ENCODE measurements around the gene CD37. TPM values are rescaled to one million over a fixed set of nuclear protein-coding genes. Genes with fewer than 3 reads are reported as not detected.
"Not testable (repeated sequence)": the region's sequence is repeated elsewhere in the genome, so short reads cannot be mapped to it uniquely, and the experiment has no call there.

The CD37 gene
- total and polyA plus RNA-seq, 11 donors, result 1.4 to 45.2 (median 3.9) TPM

- DNase-seq, result no peak
- H3K36me3 ChIP-seq, result peaks cover 0 to 7% (median 0%) of the 10 kb centered on the region in 9 donors
- H3K27me3 ChIP-seq, result no peaks in the 10 kb centered on the region
- no peak overlapping the region for H3K27ac ChIP-seq
- intact Hi-C loops (cut with DNase I), result no loop called here
- ATAC-seq, result no peak
- peaks cover 0 to 18% (median 0%) of the 10 kb centered on the region in 12 donors for H3K4me1 ChIP-seq
- TF ChIP-seq POLR2A (IDR thresholded peaks at IDR 0.05) (no peak), CTCF (IDR thresholded peaks at IDR 0.05) (no peak)
- peaks cover 0 to 23% (median 3%) of the 10 kb centered on the region in 12 donors for H3K9me3 ChIP-seq
- no peak overlapping the region for H3K4me3 ChIP-seq
- WGBS, 4 donors, result 86 to 94% (median 89%) methylated on average over 3 of the region's 3 CpGs
These were observed 9.0 kb upstream of the CD37 start for GRCh38 chr19:49326165-49326704.

GRCh38 chr19:49327878-49328544 is 7.2 kb upstream of the CD37 start:
- TF ChIP-seq POLR2A (IDR thresholded peaks at IDR 0.05) (no peak), CTCF (IDR thresholded peaks at IDR 0.05) (peak; percentile 31 to 69 (median 58))
- ATAC-seq (no peak), DNase-seq (no peak)
- no peaks in the 10 kb centered on the region for H3K27me3 ChIP-seq
- intact Hi-C loops (cut with DNase I), result no loop called here
- no peak overlapping the region for H3K27ac ChIP-seq
- peaks cover 0 to 27% (median 0%) of the 10 kb centered on the region in 12 donors for H3K4me1 ChIP-seq
- no peak overlapping the region for H3K4me3 ChIP-seq
- 57 to 70% (median 62%) methylated on average over 2 of the region's 2 CpGs for WGBS, 4 donors
- peaks cover 0 to 7% (median 1%) of the 10 kb centered on the region in 12 donors for H3K9me3 ChIP-seq
- H3K36me3 ChIP-seq, result peaks cover 0 to 5% (median 0%) of the 10 kb centered on the region in 9 donors

- Histone ChIP-seq H3K4me1 (peaks cover 0 to 34% (median 0%) of the 10 kb centered on the region in 12 donors), H3K27me3 (no peaks in the 10 kb centered on the region), H3K9me3 (no peaks in the 10 kb centered on the region), H3K27ac (no peak overlapping the region), H3K4me3 (no peak overlapping the region), H3K36me3 (peaks cover 0 to 5% (median 0%) of the 10 kb centered on the region in 9 donors)
- intact Hi-C loops (cut with DNase I), result no loop called here
- 90 to 93% (median 92%) methylated on average over 2 of the region's 2 CpGs for WGBS, 4 donors
- ATAC-seq (no peak), DNase-seq (no peak)
- TF ChIP-seq CTCF (IDR thresholded peaks at IDR 0.05), result no peak
These were observed 6.5 kb upstream of the CD37 start for GRCh38 chr19:49328741-49329140.

GRCh38 chr19:49331187-49331586 is 4.0 kb upstream of the CD37 start:
- intact Hi-C loops (cut with DNase I), result not testable (repeated sequence)
- WGBS, 4 donors, result 94 to 98% (median 96%) methylated on average over 4 of the region's 4 CpGs

More at GRCh38 chr19:49331187-49331586, 4.0 kb upstream of the CD37 start:
- not testable (repeated sequence) for DNase-seq, ATAC-seq, H3K27me3 ChIP-seq, H3K36me3 ChIP-seq, H3K27ac ChIP-seq, H3K9me3 ChIP-seq
- peaks cover 0 to 47% (median 0%) of the 10 kb centered on the region in 12 donors for H3K4me1 ChIP-seq
- H3K4me3 ChIP-seq, result peak overlapping the region in 1 of 12 donors; percentile 26
